ENCODE results near the gene CCDC92. TPM values are rescaled to one million over a fixed set of nuclear protein-coding genes. Genes with fewer than 3 reads are reported as not detected.

CCDC92 gene
- polyA plus RNA-seq, 3 donors: 4.4 to 11.6 (median 5.5) TPM

DNA sequence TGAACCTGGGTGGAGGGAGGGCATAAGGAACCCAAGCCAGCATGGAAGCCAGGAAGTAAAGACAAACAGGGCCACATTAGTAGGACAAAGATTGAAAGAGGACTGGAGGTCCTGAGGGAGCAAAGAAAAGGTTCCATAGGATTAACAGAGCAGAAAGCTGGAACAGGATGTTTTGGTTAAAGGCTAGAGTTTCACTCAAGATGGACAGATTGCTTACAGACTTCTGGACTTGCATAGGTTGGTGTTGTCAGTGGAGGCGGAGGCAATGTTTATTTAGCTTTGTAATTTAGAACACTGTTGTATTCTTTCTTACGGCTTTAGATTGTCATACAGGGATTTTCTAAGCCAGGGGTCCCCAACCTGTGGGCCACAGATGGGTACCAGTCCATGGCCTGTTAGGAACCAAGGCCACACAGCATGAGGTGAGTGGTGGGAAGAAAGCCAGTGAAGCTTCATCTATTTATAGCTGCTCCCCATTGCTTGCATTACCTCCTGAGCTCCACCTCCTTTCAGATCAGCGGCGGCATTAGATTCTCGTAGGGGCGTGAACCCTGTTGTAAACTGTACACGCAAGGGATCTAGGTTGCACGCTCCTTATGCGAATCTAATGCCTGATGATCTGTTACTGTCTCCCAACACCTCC, 31.7 kb upstream of the CCDC92 start:
- Mint-ChIP-seq H3K4me1 (peaks cover 25% of the 10 kb centered on the region), H3K27me3 (ENCODE audit: low read depth in 3 of 3) (peaks cover 0 to 2% (median 0%) of the 10 kb centered on the region in 3 donors), H3K27ac (no peak overlapping the region), H3K36me3 (peaks cover 4 to 14% of the 10 kb centered on the region in 2 donors), H3K9me3 (no peaks in the 10 kb centered on the region), H3K4me3 (no peak overlapping the region)
- Histone ChIP-seq H3K36me3 (replicated peaks in 1 of 2; ENCODE audit: control insufficient read depth in 1 of 2, insufficient read depth in 2 of 2, low read length in 2 of 2) (peaks cover 10 to 25% of the 10 kb centered on the region in 2 donors), H3K27ac (ENCODE audit: low read depth in 1 of 2, low read length in 2 of 2) (no peak overlapping the region), H4K20me1 (ENCODE audit: insufficient read depth, low read length) (no peaks in the 10 kb centered on the region), H3K9ac (ENCODE audit: insufficient read depth, low read length, poor library complexity, severe bottlenecking) (no peak overlapping the region), H3K9me3 (replicated peaks in 1 of 2; ENCODE audit: control insufficient read depth in 1 of 2, insufficient read depth in 1 of 2, low read length in 2 of 2) (no peaks in the 10 kb centered on the region), H3K27me3 (ENCODE audit: control insufficient read depth in 2 of 2, insufficient read depth in 2 of 2, low read length in 2 of 2) (no peaks in the 10 kb centered on the region), H3K4me2 (replicated peaks; ENCODE audit: extremely low read depth, low read length, poor library complexity, severe bottlenecking) (no peak overlapping the region), H3K79me2 (ENCODE audit: insufficient read depth, low read length) (no peaks in the 10 kb centered on the region), H2AFZ (ENCODE audit: insufficient read depth, low read depth, low read length, poor library complexity, severe bottlenecking) (no peak overlapping the region), H3K4me3 (replicated peaks in 1 of 3; ENCODE audit: low read depth in 2 of 3, low read length in 3 of 3) (no peak overlapping the region), H3K4me1 (ENCODE audit: control insufficient read depth in 1 of 2, insufficient read depth in 2 of 2, low read length in 2 of 2) (peaks cover 21 to 28% of the 10 kb centered on the region in 2 donors)
- TF ChIP-seq, protein P1, sequence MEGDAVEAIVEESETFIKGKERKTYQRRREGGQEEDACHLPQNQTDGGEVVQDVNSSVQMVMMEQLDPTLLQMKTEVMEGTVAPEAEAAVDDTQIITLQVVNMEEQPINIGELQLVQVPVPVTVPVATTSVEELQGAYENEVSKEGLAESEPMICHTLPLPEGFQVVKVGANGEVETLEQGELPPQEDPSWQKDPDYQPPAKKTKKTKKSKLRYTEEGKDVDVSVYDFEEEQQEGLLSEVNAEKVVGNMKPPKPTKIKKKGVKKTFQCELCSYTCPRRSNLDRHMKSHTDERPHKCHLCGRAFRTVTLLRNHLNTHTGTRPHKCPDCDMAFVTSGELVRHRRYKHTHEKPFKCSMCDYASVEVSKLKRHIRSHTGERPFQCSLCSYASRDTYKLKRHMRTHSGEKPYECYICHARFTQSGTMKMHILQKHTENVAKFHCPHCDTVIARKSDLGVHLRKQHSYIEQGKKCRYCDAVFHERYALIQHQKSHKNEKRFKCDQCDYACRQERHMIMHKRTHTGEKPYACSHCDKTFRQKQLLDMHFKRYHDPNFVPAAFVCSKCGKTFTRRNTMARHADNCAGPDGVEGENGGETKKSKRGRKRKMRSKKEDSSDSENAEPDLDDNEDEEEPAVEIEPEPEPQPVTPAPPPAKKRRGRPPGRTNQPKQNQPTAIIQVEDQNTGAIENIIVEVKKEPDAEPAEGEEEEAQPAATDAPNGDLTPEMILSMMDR (IDR thresholded peaks at IDR 0.05): no peak
- no peak for DNase-seq
- 97% methylated on average over 6 of the region's 9 CpGs for WGBS (ENCODE audit: insufficient coverage)
- intact Hi-C loops (cut with micrococcal nuclease): no loop called here

GRCh38 chr12:124002654-124003053, 30.0 kb upstream of the CCDC92 start:
- Mint-ChIP-seq H3K27me3 (ENCODE audit: low read depth in 3 of 3) (peaks cover 0 to 2% (median 0%) of the 10 kb centered on the region in 3 donors), H3K4me1 (peaks cover 16% of the 10 kb centered on the region), H3K36me3 (peaks cover 17 to 22% of the 10 kb centered on the region in 2 donors), H3K4me3 (no peak overlapping the region), H3K9me3 (no peaks in the 10 kb centered on the region), H3K27ac (no peak overlapping the region)
- H3K27me3 ChIP-seq (ENCODE audit: control insufficient read depth in 2 of 2, insufficient read depth in 2 of 2, low read length in 2 of 2): no peaks in the 10 kb centered on the region
- intact Hi-C loops (cut with micrococcal nuclease): no loop called here
- no peak overlapping the region for H3K4me2 ChIP-seq (replicated peaks; ENCODE audit: extremely low read depth, low read length, poor library complexity, severe bottlenecking)
- whole genome bisulfite sequencing (ENCODE audit: insufficient coverage): 62% methylated on average over 2 of the region's 2 CpGs
- no peak overlapping the region for H2AFZ ChIP-seq (ENCODE audit: insufficient read depth, low read depth, low read length, poor library complexity, severe bottlenecking)
- no peak overlapping the region for H3K9ac ChIP-seq (ENCODE audit: insufficient read depth, low read length, poor library complexity, severe bottlenecking)
- H4K20me1 ChIP-seq (ENCODE audit: insufficient read depth, low read length): no peaks in the 10 kb centered on the region
- no peak overlapping the region for H3K27ac ChIP-seq (ENCODE audit: low read depth in 1 of 2, low read length in 2 of 2)
- TF ChIP-seq, protein P1 (IDR thresholded peaks at IDR 0.05): no peak
- H3K36me3 ChIP-seq (replicated peaks in 1 of 2; ENCODE audit: control insufficient read depth in 1 of 2, insufficient read depth in 2 of 2, low read length in 2 of 2): peaks cover 14 to 39% of the 10 kb centered on the region in 2 donors
- peaks cover 16 to 20% of the 10 kb centered on the region in 2 donors for H3K4me1 ChIP-seq (ENCODE audit: control insufficient read depth in 1 of 2, insufficient read depth in 2 of 2, low read length in 2 of 2)
- H3K79me2 ChIP-seq (ENCODE audit: insufficient read depth, low read length): no peaks in the 10 kb centered on the region
- DNase-seq: no peak
- H3K4me3 ChIP-seq (replicated peaks in 1 of 3; ENCODE audit: low read depth in 2 of 3, low read length in 3 of 3): no peak overlapping the region
- no peaks in the 10 kb centered on the region for H3K9me3 ChIP-seq (replicated peaks in 1 of 2; ENCODE audit: control insufficient read depth in 1 of 2, insufficient read depth in 1 of 2, low read length in 2 of 2)

All from CD14-positive monocyte (primary cell).